SK-N-SH treated with all-trans-retinoic acid at 6 μM for 48 hours (cell line): ENCODE results near the gene IDUA.

Experiments
- ATAC-seq: fragments of 200-7000 bp; cut with Tn5 transposase; 3 replicates; pipeline ENCODE4 v1.9.1; 2020; ENCODE audit warnings: mild to moderate bottlenecking, moderate library complexity
- ARNTL ChIP-seq: fragments of 450-650 bp; formaldehyde crosslinking; IDR thresholded peaks from 2 replicates; pipeline ENCODE4 v1.5.0; 2020; ENCODE audit warnings: low read depth, mild to moderate bottlenecking, moderate library complexity, borderline replicate concordance
- BACH2 ChIP-seq: fragments of 250-450 bp; sonication (Bioruptor Pico); IDR thresholded peaks from 2 replicates; pipeline ENCODE4 v1.9.0; 2021; ENCODE audit warnings: mild to moderate bottlenecking, borderline replicate concordance
- CSDC2 ChIP-seq: fragments of 250-450 bp; sonication (Bioruptor Pico); IDR thresholded peaks from 2 replicates; pipeline ENCODE4 v1.5.0; 2020; ENCODE audit warnings: mild to moderate bottlenecking, moderate library complexity
- GLIS3 ChIP-seq: fragments of 250-450 bp; sonication (Bioruptor Pico); IDR thresholded peaks from 2 replicates; pipeline ENCODE4 v1.5.0; 2020; ENCODE audit warnings: mild to moderate bottlenecking, moderate library complexity
- OSR1 ChIP-seq: fragments of 250-450 bp; sonication (Bioruptor Pico); IDR thresholded peaks from 2 replicates; pipeline ENCODE4 v1.8.0; 2022; ENCODE audit warnings: moderate library complexity, mild to moderate bottlenecking, inconsistent platforms
- PPARA ChIP-seq: fragments of 250-450 bp; sonication (Bioruptor Pico); IDR thresholded peaks from 2 replicates; pipeline ENCODE4 v1.5.0; 2020; ENCODE audit warnings: mild to moderate bottlenecking, borderline replicate concordance
- RARB ChIP-seq: fragments of 250-450 bp; sonication (Bioruptor Pico); IDR thresholded peaks from 2 replicates; pipeline ENCODE4 v1.8.0; 2021; ENCODE audit warnings: mild to moderate bottlenecking, moderate library complexity
- SNAI2 ChIP-seq: fragments of 250-450 bp; sonication (Bioruptor Pico); IDR thresholded peaks from 2 replicates; pipeline ENCODE4 v1.5.0; 2020; ENCODE audit warnings: mild to moderate bottlenecking, moderate library complexity
- TCF4 ChIP-seq: fragments of 250-450 bp; sonication (Bioruptor Pico); IDR thresholded peaks from 2 replicates; pipeline ENCODE4 v1.8.0; 2021; ENCODE audit warnings: mild to moderate bottlenecking, moderate library complexity, borderline replicate concordance
- ZC3H10 ChIP-seq: fragments of 250-450 bp; sonication (Bioruptor Pico); IDR thresholded peaks from 2 replicates; pipeline ENCODE4 v1.5.1; 2021; ENCODE audit warnings: mild to moderate bottlenecking, moderate library complexity
- ZFP3 ChIP-seq: fragments of 250-450 bp; sonication (Bioruptor Pico); IDR thresholded peaks from 2 replicates; pipeline ENCODE4 v1.5.0; 2020; ENCODE audit warnings: mild to moderate bottlenecking, moderate library complexity
- ZNF565 ChIP-seq: fragments of 450-650 bp; formaldehyde crosslinking; conservative IDR thresholded peaks from 2 replicates; pipeline ENCODE4 v1.5.0; 2020; ENCODE audit warnings: low read depth, mild to moderate bottlenecking, moderate library complexity
- ZNF70 ChIP-seq: fragments of 450-650 bp; formaldehyde crosslinking; IDR thresholded peaks from 2 replicates; pipeline ENCODE4 v1.5.0; 2020; ENCODE audit warnings: mild to moderate bottlenecking, moderate library complexity
- ZNF8 ChIP-seq: fragments of 450-650 bp; formaldehyde crosslinking; IDR thresholded peaks from 2 replicates; pipeline ENCODE4 v1.5.0; 2020; ENCODE audit warnings: mild to moderate bottlenecking, moderate library complexity
- TF ChIP-seq, protein P1 (sequence below): fragments of 250-450 bp; sonication (Bioruptor Pico); IDR thresholded peaks from 2 replicates; pipeline ENCODE4 v1.5.0; 2020; ENCODE audit warnings: mild to moderate bottlenecking, moderate library complexity
- TF ChIP-seq, protein P2 (sequence below): fragments of 250-450 bp; sonication (Bioruptor Pico); IDR thresholded peaks from 2 replicates; pipeline ENCODE4 v1.8.0; 2021; ENCODE audit warnings: low read depth, mild to moderate bottlenecking, moderate library complexity, borderline replicate concordance
- TF ChIP-seq, protein P3 (sequence below): fragments of 250-450 bp; sonication (Bioruptor Pico); IDR thresholded peaks from 2 replicates; pipeline ENCODE4 v1.8.0; 2020; ENCODE audit warnings: mild to moderate bottlenecking, moderate library complexity, borderline replicate concordance
- TF ChIP-seq, protein P4 (sequence below): fragments of 250-450 bp; sonication (Bioruptor Pico); IDR thresholded peaks from 2 replicates; pipeline ENCODE4 v1.5.1; 2020; ENCODE audit warnings: low read depth, mild to moderate bottlenecking, moderate library complexity
- TF ChIP-seq, protein P5 (sequence below): fragments of 250-450 bp; sonication (Bioruptor Pico); IDR thresholded peaks from 2 replicates; pipeline ENCODE4 v1.5.1; 2021; ENCODE audit warnings: mild to moderate bottlenecking, moderate library complexity

The IDUA gene

DNA sequence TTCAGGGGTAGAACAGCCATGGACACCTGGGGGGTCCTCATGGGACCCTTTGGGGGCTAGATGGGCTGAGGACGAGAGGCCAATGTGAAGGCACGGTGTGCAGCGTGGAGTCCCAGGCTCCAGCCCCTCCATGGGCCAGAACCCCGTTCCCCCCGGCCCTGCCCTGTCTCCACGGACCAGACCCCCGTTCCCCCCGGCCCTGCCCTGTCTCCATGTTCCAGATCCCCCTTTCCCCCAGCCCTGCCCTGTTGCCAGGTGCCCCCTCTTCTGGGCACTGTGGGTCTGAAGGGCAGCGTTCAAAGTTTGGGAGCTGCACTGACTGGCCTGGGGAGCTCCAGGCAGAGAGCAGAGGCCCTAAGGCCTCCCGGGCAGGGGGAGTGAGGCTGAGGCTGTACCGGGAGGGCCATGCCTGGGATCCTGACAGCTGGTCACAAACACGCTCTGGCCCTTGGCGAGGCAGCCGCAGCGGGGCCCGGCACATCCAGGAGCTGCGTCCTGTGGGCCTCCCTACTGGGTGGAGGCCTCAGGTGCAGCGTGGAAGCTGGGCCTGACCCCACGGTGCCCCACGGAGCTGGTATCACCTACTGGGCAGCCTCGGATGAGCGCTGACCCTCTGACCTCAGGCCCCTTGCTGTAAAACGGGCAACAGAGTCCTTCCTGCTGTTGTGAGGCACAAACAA lies 22.4 kb upstream of the IDUA start (continued):
- TF ChIP-seq, protein P1, sequence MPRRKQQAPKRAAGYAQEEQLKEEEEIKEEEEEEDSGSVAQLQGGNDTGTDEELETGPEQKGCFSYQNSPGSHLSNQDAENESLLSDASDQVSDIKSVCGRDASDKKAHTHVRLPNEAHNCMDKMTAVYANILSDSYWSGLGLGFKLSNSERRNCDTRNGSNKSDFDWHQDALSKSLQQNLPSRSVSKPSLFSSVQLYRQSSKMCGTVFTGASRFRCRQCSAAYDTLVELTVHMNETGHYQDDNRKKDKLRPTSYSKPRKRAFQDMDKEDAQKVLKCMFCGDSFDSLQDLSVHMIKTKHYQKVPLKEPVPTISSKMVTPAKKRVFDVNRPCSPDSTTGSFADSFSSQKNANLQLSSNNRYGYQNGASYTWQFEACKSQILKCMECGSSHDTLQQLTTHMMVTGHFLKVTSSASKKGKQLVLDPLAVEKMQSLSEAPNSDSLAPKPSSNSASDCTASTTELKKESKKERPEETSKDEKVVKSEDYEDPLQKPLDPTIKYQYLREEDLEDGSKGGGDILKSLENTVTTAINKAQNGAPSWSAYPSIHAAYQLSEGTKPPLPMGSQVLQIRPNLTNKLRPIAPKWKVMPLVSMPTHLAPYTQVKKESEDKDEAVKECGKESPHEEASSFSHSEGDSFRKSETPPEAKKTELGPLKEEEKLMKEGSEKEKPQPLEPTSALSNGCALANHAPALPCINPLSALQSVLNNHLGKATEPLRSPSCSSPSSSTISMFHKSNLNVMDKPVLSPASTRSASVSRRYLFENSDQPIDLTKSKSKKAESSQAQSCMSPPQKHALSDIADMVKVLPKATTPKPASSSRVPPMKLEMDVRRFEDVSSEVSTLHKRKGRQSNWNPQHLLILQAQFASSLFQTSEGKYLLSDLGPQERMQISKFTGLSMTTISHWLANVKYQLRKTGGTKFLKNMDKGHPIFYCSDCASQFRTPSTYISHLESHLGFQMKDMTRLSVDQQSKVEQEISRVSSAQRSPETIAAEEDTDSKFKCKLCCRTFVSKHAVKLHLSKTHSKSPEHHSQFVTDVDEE (CRISPR knock-in tag) = no peak
- TF ChIP-seq, protein P2, sequence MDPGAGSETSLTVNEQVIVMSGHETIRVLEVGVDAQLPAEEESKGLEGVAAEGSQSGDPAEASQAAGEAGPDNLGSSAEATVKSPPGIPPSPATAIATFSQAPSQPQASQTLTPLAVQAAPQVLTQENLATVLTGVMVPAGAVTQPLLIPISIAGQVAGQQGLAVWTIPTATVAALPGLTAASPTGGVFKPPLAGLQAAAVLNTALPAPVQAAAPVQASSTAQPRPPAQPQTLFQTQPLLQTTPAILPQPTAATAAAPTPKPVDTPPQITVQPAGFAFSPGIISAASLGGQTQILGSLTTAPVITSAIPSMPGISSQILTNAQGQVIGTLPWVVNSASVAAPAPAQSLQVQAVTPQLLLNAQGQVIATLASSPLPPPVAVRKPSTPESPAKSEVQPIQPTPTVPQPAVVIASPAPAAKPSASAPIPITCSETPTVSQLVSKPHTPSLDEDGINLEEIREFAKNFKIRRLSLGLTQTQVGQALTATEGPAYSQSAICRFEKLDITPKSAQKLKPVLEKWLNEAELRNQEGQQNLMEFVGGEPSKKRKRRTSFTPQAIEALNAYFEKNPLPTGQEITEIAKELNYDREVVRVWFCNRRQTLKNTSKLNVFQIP = no peak
- TF ChIP-seq ZNF565 (no peak), RARB (CRISPR knock-in tag) (no peak)
- TF ChIP-seq, protein P3, sequence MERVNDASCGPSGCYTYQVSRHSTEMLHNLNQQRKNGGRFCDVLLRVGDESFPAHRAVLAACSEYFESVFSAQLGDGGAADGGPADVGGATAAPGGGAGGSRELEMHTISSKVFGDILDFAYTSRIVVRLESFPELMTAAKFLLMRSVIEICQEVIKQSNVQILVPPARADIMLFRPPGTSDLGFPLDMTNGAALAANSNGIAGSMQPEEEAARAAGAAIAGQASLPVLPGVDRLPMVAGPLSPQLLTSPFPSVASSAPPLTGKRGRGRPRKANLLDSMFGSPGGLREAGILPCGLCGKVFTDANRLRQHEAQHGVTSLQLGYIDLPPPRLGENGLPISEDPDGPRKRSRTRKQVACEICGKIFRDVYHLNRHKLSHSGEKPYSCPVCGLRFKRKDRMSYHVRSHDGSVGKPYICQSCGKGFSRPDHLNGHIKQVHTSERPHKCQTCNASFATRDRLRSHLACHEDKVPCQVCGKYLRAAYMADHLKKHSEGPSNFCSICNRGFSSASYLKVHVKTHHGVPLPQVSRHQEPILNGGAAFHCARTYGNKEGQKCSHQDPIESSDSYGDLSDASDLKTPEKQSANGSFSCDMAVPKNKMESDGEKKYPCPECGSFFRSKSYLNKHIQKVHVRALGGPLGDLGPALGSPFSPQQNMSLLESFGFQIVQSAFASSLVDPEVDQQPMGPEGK (CRISPR knock-in tag) = no peak

DNA sequence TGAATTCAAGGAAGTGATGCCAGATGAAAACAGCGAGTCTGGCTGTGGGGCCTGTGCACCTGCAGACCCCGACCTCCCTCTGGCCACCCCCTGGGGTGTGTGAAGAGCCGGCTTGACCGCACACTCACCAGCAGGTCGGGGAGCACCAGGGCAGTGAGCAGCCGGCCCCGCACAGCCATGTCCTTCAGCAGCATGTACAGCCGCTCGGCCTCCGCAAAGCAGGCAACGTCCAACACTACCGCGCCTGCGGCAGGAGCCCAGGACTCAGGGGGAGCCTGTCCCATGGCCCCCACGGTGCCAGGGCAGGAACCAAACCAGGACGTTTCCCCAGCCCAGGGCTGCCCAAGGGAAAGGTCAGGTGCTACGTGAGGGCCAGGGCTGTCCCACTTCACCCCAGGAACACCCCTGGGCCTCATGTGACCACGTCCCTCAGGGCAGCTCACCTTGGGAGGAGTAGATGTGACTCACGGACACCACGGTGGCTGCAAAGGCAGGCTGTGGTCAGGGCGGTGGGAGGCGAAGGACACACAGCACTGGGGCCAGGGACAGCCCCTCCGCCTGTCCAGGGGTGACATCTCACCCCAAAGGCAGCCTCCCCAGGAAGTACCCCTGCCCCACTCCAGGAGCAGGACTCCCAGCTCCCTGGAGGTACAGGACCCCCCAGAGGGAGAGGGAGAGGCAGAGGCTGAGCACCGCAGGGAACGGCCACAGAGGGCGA lies 21.6 kb upstream of the IDUA start:
- no peak for TF ChIP-seq ZNF8 (CRISPR knock-in tag)
- TF ChIP-seq ZNF70 (CRISPR knock-in tag) = no peak
- TF ChIP-seq, protein P4, sequence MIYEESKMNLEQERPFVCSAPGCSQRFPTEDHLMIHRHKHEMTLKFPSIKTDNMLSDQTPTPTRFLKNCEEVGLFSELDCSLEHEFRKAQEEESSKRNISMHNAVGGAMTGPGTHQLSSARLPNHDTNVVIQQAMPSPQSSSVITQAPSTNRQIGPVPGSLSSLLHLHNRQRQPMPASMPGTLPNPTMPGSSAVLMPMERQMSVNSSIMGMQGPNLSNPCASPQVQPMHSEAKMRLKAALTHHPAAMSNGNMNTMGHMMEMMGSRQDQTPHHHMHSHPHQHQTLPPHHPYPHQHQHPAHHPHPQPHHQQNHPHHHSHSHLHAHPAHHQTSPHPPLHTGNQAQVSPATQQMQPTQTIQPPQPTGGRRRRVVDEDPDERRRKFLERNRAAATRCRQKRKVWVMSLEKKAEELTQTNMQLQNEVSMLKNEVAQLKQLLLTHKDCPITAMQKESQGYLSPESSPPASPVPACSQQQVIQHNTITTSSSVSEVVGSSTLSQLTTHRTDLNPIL (CRISPR knock-in tag) = no peak
- no peak for TF ChIP-seq ZNF565
- TF ChIP-seq, protein P5, sequence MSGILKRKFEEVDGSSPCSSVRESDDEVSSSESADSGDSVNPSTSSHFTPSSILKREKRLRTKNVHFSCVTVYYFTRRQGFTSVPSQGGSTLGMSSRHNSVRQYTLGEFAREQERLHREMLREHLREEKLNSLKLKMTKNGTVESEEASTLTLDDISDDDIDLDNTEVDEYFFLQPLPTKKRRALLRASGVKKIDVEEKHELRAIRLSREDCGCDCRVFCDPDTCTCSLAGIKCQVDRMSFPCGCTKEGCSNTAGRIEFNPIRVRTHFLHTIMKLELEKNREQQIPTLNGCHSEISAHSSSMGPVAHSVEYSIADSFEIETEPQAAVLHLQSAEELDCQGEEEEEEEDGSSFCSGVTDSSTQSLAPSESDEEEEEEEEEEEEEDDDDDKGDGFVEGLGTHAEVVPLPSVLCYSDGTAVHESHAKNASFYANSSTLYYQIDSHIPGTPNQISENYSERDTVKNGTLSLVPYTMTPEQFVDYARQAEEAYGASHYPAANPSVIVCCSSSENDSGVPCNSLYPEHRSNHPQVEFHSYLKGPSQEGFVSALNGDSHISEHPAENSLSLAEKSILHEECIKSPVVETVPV (CRISPR knock-in tag) = no peak
- no peak for TF ChIP-seq ZFP3 (CRISPR knock-in tag)
- TF ChIP-seq, protein P2 = no peak
- no peak for TF ChIP-seq ARNTL
- no peak for TF ChIP-seq OSR1 (CRISPR knock-in tag)
- TF ChIP-seq SNAI2 (CRISPR knock-in tag) = no peak
- TF ChIP-seq CSDC2 = no peak
- no peak for TF ChIP-seq TCF4
- TF ChIP-seq PPARA (CRISPR knock-in tag) = no peak
- no peak for ATAC-seq

DNA sequence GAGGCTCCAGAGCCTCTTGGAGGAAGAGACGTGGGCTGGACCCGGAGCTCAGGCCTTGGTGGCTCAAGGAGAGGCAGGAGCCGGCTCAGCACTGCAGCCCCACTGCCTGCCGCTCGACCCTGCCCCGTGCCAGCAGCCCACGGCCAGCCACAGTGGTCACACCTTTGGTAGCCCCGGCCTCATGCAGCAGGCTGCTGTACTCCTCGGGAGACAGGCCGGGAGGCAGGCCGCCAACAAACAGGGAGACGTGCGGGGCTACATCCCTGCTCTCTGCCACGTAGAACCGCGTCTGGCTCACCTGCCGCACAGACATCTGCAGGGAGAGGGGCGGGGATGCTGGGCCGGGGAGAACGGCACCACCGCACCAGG lies 21.1 kb upstream of the IDUA start:
- ATAC-seq = no peak
- TF ChIP-seq ZNF565 (no peak), PPARA (CRISPR knock-in tag) (no peak), OSR1 (CRISPR knock-in tag) (no peak), ZNF70 (CRISPR knock-in tag) (no peak), ZC3H10 (CRISPR knock-in tag) (no peak), GLIS3 (CRISPR knock-in tag) (no peak), TCF4 (no peak), BACH2 (CRISPR knock-in tag) (no peak)
- TF ChIP-seq, protein P1 (CRISPR knock-in tag) = no peak
- TF ChIP-seq, protein P5 (CRISPR knock-in tag) = no peak
